IPS-18a (cell line): ENCODE data around the gene SAPCD2.
A peak's percentile ranks its signal among the peaks of the same experiment; 100 is the strongest.

Experiments used
- H3K27ac ChIP-seq: one replicate; pipeline ENCODE4 v1.5.1; 2013; ENCODE audit warnings: low read length
- H3K27me3 ChIP-seq: one replicate; pipeline ENCODE4 v1.6.1; 2013; ENCODE audit warnings: mild to moderate bottlenecking, low read length; ENCODE audit not compliant: control insufficient read depth, insufficient read depth
- H3K36me3 ChIP-seq: one replicate; pipeline ENCODE4 v1.6.1; 2013; ENCODE audit warnings: low read depth, low read length; ENCODE audit not compliant: control insufficient read depth
- H3K4me1 ChIP-seq: one replicate; pipeline ENCODE4 v1.6.1; 2013; ENCODE audit warnings: low read depth, low read length; ENCODE audit not compliant: control insufficient read depth
- H3K4me3 ChIP-seq: one replicate; pipeline ENCODE4 v1.5.1; 2013; ENCODE audit warnings: low read length
- H3K9ac ChIP-seq: one replicate; pipeline ENCODE4 v1.6.1; 2013; ENCODE audit warnings: mild to moderate bottlenecking, low read length, moderate library complexity
- H3K9me3 ChIP-seq: one replicate; pipeline ENCODE4 v1.6.1; 2013; ENCODE audit warnings: low read depth, low read length; ENCODE audit not compliant: control insufficient read depth

SAPCD2 gene

DNA sequence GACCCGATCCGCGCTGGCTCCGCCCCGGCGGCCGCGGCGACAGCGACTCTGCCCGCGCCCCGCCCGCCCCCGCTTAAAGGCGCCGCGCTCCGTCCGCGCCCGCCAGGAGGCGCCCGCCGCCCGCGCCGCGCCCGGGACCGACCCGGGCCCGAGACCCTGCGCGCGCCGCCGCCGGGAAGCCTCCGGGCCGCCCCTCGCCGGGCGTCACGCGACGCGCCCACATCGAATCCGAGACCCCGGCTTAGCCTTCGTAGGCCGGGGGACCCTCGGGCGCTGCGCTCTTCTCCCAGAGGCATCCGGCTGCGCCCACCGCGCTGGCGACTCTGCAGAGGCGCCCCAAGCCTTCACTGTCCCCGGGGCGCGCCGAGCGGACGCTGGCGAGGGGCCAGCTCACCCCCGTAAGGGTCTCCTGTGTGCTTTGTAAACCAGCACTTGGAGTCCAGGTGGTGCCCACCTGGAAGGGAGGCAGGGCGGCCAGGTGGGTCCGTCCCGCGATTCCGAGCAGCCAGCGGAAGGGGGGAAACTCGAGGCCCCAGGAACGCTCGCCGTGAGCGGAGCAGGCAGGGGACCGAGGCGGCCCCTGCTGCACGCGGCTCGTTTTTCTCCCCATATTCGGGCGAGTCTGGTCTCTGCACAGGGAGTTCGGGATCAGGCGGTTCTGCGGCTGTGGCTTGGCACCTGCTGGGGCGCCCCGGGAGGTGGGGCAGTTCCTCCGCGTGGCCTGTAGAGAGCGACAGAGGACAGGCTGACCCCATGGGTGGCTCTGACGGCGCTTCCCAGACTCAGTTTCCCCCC, 41.9 kb downstream of the SAPCD2 start:
- no peaks in the 10 kb centered on the region for H3K36me3 ChIP-seq
- no peaks in the 10 kb centered on the region for H3K4me1 ChIP-seq
- peaks cover 27% of the 10 kb centered on the region for H3K27me3 ChIP-seq
- H3K9me3 ChIP-seq: no peaks in the 10 kb centered on the region
- H3K4me3 ChIP-seq: peak overlapping the region; percentile 50
- no peak overlapping the region for H3K27ac ChIP-seq
- no peak overlapping the region for H3K9ac ChIP-seq

DNA sequence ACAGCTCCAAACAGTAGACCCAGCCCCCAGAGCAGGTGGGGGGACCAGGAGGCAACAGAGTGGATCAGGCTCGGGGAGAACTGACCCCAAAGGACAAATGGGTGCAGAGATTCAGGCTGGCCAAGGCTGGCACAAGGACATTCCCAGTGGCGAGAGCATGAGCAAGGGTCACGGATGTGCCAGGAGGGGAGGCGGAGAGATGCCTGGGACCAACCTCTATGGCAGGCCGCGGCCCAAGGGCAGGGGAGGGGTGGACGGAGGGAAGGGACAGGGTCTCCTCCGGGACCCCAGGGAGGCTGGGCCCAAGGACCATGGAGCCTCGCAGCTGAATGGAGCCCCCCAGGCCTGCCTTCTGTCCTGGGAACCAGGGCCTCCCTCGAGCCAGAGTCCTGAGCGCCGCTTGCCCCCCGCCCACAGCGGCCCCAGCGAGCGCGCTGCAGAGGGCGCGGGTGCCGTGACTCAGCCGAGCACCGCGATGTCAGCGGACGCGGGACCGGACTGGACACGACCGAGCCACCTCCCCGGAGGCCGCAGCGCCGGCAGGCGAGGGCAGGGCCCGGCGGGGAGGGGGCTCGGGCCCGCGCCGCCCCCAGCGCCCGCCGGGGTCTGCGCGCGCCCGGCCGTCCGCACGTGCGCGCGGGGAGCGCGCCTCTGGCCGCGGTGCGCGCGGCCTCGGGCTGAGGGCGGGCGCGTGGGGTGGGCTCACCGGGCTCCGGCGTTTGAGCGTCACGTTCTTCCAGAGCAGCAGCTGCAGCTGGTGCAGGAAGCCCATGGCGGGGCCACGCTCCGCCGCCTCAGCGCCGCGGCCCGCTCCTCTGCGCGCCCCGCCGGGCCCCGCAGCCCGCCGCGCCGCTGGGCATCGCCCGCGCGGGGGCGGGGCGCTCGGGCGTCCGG, 42.7 kb downstream of the SAPCD2 start, which contains the start of gene ABCA2:
ABCA2 (minus strand) TSS at position 869 of the 894 bp plus-strand sequence; CDS start at position 772, 97 bp downstream.
- H3K4me1 ChIP-seq: no peaks in the 10 kb centered on the region
- H3K9ac ChIP-seq: no peak within 1 kb of the TSS
- H3K27me3 ChIP-seq: peaks cover 27% of the 10 kb centered on the region
- peak within 1 kb of the TSS; percentile 50 for H3K4me3 ChIP-seq
- no peaks in the 10 kb centered on the region for H3K9me3 ChIP-seq
- no peak within 1 kb of the TSS for H3K27ac ChIP-seq
- H3K36me3 ChIP-seq: no peaks in the 10 kb centered on the region

DNA sequence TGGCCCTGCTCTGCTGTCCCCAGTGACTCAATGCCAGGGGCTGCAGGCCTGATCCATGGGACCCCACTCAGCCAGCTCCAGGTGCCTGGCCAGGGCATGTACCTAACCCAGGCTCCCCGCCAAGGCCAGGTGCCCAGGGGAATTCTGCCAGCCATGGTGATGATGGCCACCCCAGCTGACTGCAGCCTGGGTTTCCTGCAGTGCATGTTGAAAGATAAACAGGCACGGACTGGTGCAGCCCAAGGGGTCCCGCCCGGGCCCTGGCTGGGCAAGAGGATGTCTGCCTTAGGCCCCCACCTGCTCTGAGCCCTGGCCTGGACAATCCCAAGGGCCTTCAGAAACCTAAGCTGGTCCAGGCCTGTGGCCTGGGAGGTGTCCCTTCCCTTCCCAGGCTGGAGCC, 43.5 kb downstream of the SAPCD2 start:
- Histone ChIP-seq H3K27ac (no peak overlapping the region), H3K4me3 (no peak overlapping the region), H3K27me3 (peaks cover 27% of the 10 kb centered on the region), H3K9me3 (no peaks in the 10 kb centered on the region), H3K9ac (no peak overlapping the region), H3K36me3 (no peaks in the 10 kb centered on the region), H3K4me1 (no peaks in the 10 kb centered on the region)

DNA sequence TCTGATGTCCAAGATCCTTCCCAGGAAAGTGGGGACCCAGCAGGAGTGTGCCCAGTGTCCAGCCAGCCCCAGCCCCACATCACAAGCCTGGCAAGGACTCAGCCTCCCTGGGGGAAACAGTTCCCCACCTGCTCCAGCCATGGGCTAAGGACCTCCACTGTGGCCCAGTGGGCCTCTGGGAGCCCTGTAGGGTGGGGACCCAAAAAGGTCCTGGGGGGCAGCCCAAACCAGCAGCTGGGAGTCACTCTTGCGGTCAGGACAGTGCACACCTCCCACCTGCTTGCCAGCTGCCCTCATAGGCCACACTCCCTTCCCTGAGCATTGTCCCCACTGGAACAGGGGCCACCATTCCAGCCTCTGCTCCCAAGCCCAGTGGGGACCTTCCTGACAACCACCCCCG, 44.0 kb downstream of the SAPCD2 start:
- Histone ChIP-seq H3K27me3 (peaks cover 27% of the 10 kb centered on the region), H3K4me1 (no peaks in the 10 kb centered on the region), H3K9ac (no peak overlapping the region), H3K4me3 (no peak overlapping the region), H3K36me3 (no peaks in the 10 kb centered on the region), H3K27ac (no peak overlapping the region), H3K9me3 (no peaks in the 10 kb centered on the region)

DNA sequence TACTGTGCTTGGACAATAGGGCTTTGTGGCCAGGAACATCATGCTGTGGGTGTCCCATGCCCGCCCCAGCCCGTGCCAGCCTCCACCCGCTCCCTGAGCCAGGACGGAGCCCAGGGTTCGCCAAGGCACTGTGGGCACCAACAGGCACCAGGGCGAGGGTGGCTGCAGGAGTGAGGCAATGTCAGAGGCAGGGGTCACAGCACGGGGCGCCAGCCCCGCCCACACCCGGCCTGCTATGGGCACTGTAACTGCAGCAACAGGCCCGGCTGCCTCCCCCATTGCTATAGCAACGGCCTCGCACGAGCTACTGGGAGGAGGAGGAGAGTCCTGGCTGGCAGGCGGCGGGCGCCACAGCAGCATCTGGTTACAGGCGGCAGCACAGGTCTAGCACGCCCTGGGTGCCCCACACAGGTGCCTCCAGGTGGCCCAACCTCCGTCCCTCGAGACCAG, 44.8 kb downstream of the SAPCD2 start:
- Histone ChIP-seq H3K27me3 (peaks cover 27% of the 10 kb centered on the region), H3K9me3 (no peaks in the 10 kb centered on the region), H3K27ac (no peak overlapping the region), H3K9ac (no peak overlapping the region), H3K4me3 (no peak overlapping the region), H3K4me1 (no peaks in the 10 kb centered on the region), H3K36me3 (no peaks in the 10 kb centered on the region)

DNA sequence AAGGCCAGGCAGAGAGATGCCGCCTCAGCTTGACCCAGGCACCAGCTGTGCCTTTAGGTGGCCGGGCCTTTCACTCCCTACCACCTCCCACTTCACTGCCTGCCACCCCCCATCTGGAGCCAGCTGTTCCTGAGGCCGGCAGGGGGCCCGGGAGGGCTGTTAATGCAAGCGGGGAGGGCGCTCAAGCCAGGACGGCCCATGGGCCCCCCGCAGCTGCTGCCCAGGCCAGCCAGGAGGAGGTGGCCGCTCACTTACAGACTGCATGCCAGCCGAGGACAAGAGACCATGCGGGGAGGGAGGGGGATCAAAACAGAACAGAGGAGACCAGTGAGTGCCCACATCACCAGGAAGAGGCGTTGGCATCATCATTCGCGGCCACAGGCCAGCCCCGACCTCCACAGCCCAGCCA, 46.8 kb downstream of the SAPCD2 start:
- Histone ChIP-seq H3K9ac (no peak overlapping the region), H3K4me3 (no peak overlapping the region), H3K27me3 (peaks cover 19% of the 10 kb centered on the region), H3K4me1 (no peaks in the 10 kb centered on the region), H3K27ac (no peak overlapping the region), H3K9me3 (no peaks in the 10 kb centered on the region), H3K36me3 (no peaks in the 10 kb centered on the region)

DNA sequence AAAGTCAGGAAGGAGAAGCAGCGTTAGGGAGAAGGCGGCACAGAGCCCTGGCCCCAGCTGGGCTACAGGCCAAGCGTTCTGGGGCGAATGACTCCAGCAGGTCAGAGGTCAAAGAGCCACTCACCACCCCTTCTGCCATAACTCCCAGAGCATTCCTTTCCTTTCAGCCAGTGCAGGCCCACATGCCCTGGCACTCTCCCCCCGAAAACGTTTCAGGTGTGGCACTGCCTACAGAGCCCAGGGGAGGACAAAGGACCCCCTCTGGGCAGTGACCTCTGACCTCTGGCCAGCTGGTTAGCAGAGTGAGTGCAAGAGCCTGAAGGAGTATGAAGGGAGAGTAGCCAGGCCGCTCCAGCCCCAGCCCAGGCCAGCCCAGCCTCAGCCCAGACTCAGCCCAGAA, 47.2 kb downstream of the SAPCD2 start:
- Histone ChIP-seq H3K4me1 (no peaks in the 10 kb centered on the region), H3K36me3 (no peaks in the 10 kb centered on the region), H3K27ac (no peak overlapping the region), H3K9ac (no peak overlapping the region), H3K4me3 (no peak overlapping the region), H3K9me3 (no peaks in the 10 kb centered on the region), H3K27me3 (peaks cover 16% of the 10 kb centered on the region)

DNA sequence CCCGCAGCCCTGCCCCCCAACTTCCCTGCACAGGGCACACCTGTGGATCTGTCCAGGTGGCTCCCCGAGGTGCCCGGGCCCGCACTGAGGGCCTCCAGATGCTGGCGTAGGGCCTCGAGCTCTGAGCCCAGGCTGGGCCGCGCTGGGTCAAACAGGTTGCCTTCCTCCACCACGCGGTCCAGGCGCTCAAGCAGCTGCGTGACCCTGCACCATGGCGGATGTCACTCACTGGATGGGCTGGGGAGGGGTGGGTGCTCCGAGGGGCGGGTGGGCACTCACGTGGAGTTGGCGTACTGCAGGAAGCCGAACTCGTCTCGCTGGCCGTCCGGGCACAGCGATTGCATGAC, 47.7 kb downstream of the SAPCD2 start:
- no peak overlapping the region for H3K9ac ChIP-seq
- no peak overlapping the region for H3K27ac ChIP-seq

DNA sequence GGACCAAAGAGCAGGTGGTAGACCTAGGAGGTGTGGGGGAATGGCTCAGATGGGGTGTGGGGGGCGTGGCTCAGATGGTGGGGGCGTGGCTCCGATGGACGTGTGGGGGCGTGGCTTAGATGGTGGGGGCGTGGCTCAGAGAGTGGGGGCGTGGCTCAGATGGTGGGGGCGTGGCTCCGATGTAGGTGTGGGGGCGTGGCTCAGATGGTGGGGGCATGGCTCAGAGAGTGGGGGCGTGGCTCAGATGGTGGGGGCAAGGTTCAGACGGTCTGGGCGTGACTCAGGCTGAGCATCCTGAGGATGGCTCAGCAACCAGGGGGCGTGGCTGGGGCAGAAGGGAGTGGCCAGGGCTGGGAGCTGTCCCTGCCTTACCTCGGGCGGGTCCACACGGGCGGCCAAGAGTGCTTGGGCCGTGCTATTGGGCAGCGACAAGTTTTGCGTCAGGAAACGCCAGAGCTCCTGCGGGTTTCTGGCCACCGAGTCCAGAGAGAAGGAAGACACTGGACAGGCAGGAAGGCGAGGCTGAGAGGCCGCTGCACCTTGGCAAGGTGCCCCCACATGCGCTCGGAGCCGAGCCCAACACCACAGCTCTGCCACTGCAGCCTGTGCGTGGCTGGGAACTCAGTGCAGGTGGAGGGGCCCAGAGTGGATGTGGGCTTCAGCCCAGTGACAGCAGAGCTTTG, 48.2 kb downstream of the SAPCD2 start:
- no peak overlapping the region for H3K27ac ChIP-seq
- H3K4me3 ChIP-seq: no peak overlapping the region

More for the DNA sequence above, 47.7 kb downstream of the SAPCD2 start:
- Histone ChIP-seq H3K27me3 (peaks cover 16% of the 10 kb centered on the region), H3K4me1 (no peaks in the 10 kb centered on the region), H3K36me3 (no peaks in the 10 kb centered on the region), H3K4me3 (no peak overlapping the region), H3K9me3 (no peaks in the 10 kb centered on the region)

DNA sequence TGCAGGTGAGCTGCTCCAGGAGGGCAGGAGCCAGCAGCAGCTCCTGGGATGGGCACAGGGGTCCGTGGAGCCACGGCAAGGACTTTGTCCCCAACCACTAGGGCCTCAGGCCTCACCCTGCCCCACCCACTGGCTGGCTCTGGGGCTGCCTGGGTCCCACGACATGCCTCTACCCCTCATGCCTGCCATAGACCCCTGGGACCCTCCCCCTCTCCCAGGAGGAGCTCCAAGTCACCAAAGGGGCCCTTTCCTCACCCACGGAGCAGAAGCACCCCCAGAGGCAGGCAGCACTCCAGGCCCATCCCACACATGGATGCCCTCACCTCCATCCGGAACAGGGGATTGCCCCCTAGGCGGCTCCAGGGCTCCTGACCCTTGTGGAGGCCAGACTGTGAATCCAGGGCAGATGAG, 48.8 kb downstream of the SAPCD2 start:
- Histone ChIP-seq H3K4me3 (no peak overlapping the region), H3K4me1 (no peaks in the 10 kb centered on the region), H3K27ac (no peak overlapping the region), H3K9ac (no peak overlapping the region), H3K9me3 (no peaks in the 10 kb centered on the region), H3K36me3 (no peaks in the 10 kb centered on the region), H3K27me3 (peaks cover 6% of the 10 kb centered on the region)

More for the DNA sequence above, 48.2 kb downstream of the SAPCD2 start:
- Histone ChIP-seq H3K27me3 (peaks cover 11% of the 10 kb centered on the region), H3K4me1 (no peaks in the 10 kb centered on the region), H3K36me3 (no peaks in the 10 kb centered on the region), H3K9me3 (no peaks in the 10 kb centered on the region), H3K9ac (no peak overlapping the region)
